Liver (tissue), 3 donors: Measurements from ENCODE around the gene PHC3.

ENCODE experiments used
- ATF3 ChIP-seq: IDR thresholded peaks from 2 replicates; pipeline ENCODE4 v1.6.1; 2016; ENCODE audit warnings: antibody characterized with exemption
- CTCF ChIP-seq: fragments of 150-350 bp; IDR thresholded peaks from 2 replicates; pipeline ENCODE4 v1.5.1; 2017; ENCODE audit warnings: improper control_type of control experiment, low read depth, low read length; ENCODE audit not compliant: missing input control
- EGR1 ChIP-seq, 2 donors: IDR thresholded peaks; 2 replicates each; pipeline ENCODE4 v1.6.1; 2016 to 2018; ENCODE audit warnings: antibody characterized with exemption in 2 of 2, low read depth in 2 of 2
- FOXA1 ChIP-seq: IDR thresholded peaks from 2 replicates; pipeline ENCODE4 v1.6.1; 2016; ENCODE audit warnings: antibody characterized with exemption
- FOXA2 ChIP-seq: IDR thresholded peaks from 2 replicates; pipeline ENCODE4 v1.6.1; 2016; ENCODE audit warnings: antibody characterized with exemption
- MAX ChIP-seq: IDR thresholded peaks from 2 replicates; pipeline ENCODE4 v1.6.1; 2016; ENCODE audit warnings: antibody characterized with exemption
- RAD21 ChIP-seq, 2 donors: IDR thresholded peaks; 2 replicates each; pipeline ENCODE4 v1.6.1; 2016; ENCODE audit warnings: antibody characterized with exemption in 2 of 2, mild to moderate bottlenecking in 2 of 2
- RXRA ChIP-seq, 2 donors: IDR thresholded peaks; 2 replicates each; pipeline ENCODE4 v1.6.1; 2017 to 2018; ENCODE audit warnings: antibody characterized with exemption in 2 of 2, mild to moderate bottlenecking in 1 of 2
- SP1 ChIP-seq: IDR thresholded peaks from 2 replicates; pipeline ENCODE4 v1.6.1; 2018; ENCODE audit warnings: antibody characterized with exemption, mild to moderate bottlenecking
- TAF1 ChIP-seq: conservative IDR thresholded peaks from 2 replicates; pipeline ENCODE4 v1.6.1; 2016; ENCODE audit warnings: antibody characterized with exemption, mild to moderate bottlenecking
- YY1 ChIP-seq: IDR thresholded peaks from 2 replicates; pipeline ENCODE4 v1.6.1; 2016; ENCODE audit warnings: antibody characterized with exemption, mild to moderate bottlenecking
- ZBTB33 ChIP-seq: IDR thresholded peaks from 2 replicates; pipeline ENCODE4 v1.6.1; 2016; ENCODE audit warnings: antibody characterized with exemption
- donor health status: healthy.
- donor health status: healthy.

- no peak for TF ChIP-seq RAD21 (IDR thresholded peaks at IDR 0.05)
- no peak for TF ChIP-seq SP1
- TF ChIP-seq CTCF, result no peak
- TF ChIP-seq EGR1 (IDR thresholded peaks at IDR 0.05; ENCODE audit: low read depth in 2 of 2), result no peak
- no peak for TF ChIP-seq ZBTB33
- TF ChIP-seq TAF1, result no peak
- TF ChIP-seq ATF3, result no peak
- no peak for TF ChIP-seq FOXA2
- no peak for TF ChIP-seq RXRA (IDR thresholded peaks at IDR 0.05)
- no peak for TF ChIP-seq MAX
- no peak for TF ChIP-seq YY1
- no peak for TF ChIP-seq FOXA1
These were observed 38.3 kb upstream of the PHC3 start for GRCh38 chr3:170219850-170220249.
